Endothelial cell of umbilical vein (primary cell): ENCODE data around the gene OR8J1. TPM values are rescaled to one million over a fixed set of nuclear protein-coding genes. Genes with fewer than 3 reads are reported as not detected.

Experiments
- Bru-seq: library from RNA; stranded (reverse); fragments of 400-500 nt; gene quantifications from one replicate; lab custom pipeline; 2021; lab: Mats Ljungman, UMichigan
- BruChase-seq, 2 experiments: library from RNA; stranded (reverse); fragments of 400-500 nt; gene quantifications; one replicate each; lab custom pipeline; 2021; lab: Mats Ljungman, UMichigan
- BruUV-seq: library from RNA; stranded (reverse); fragments of 400-500 nt; replicated peaks from 2 replicates; lab custom pipeline; 2021; lab: Mats Ljungman, UMichigan
- CTCF ChIA-PET: fragments of 300-600, 350-600 bp; sonication (Branson Sonifier 250); formaldehyde crosslinking; loops from one replicate; lab custom pipeline; 2021; ENCODE audit warnings: antibody characterized with exemption, inconsistent platforms; lab: Charles Lee
- POLR2A ChIA-PET: fragments of 300-600, 350-600 bp; sonication (Branson Sonifier 250); formaldehyde crosslinking; loops from one replicate; lab custom pipeline; 2021; ENCODE audit warnings: antibody characterized with exemption, inconsistent platforms; lab: Charles Lee
- DNase-seq: peaks from one replicate; pipeline ENCODE4 v3.0.0-alpha.2; 2011; ENCODE audit warnings: low read depth, low spot score
- FAIRE-seq: peaks from 2 replicates; lab custom pipeline; 2011; peaks lifted over from hg19 to GRCh38; lab: Jason Lieb, UNC
- H2AFZ ChIP-seq: 2 replicates; pipeline ENCODE4 v1.6.0; 2012; ENCODE audit warnings: low read depth, low read length, control low read depth, inconsistent platforms
- H3K27ac ChIP-seq: 2 replicates; pipeline ENCODE4 v1.5.1; 2011; ENCODE audit warnings: low read depth, mild to moderate bottlenecking, control low read depth, low read length, moderate library complexity; ENCODE audit not compliant: insufficient read depth
- H3K27me3 ChIP-seq, 2 experiments: 2 replicates each; pipeline versions ENCODE4 v1.6.0 to v1.6.1; 2011; ENCODE audit warnings: low read length in 2 of 2, mixed read lengths in 1 of 2; ENCODE audit not compliant: control insufficient read depth in 2 of 2, insufficient read depth in 2 of 2
- H3K36me3 ChIP-seq, 2 experiments: 2 replicates in 1 of 2; 3 replicates in 1 of 2; pipeline ENCODE4 v1.5.1; 2011; ENCODE audit warnings: low read length in 2 of 2, mild to moderate bottlenecking in 1 of 2, moderate library complexity in 1 of 2; ENCODE audit not compliant: control insufficient read depth in 2 of 2, insufficient read depth in 2 of 2; ENCODE audit errors: extremely low read depth in 1 of 2
- H3K4me1 ChIP-seq: 3 replicates; pipeline ENCODE4 v1.5.1; 2011; ENCODE audit warnings: mild to moderate bottlenecking, low read length; ENCODE audit not compliant: control insufficient read depth, insufficient read depth; ENCODE audit errors: extremely low read depth
- H3K4me2 ChIP-seq: 2 replicates; pipeline ENCODE4 v1.6.1; 2011; ENCODE audit warnings: low read length, control low read depth, mixed read lengths; ENCODE audit not compliant: insufficient read depth
- H3K4me3 ChIP-seq, 3 experiments: fragments of 200-600 bp in 1 of 3; sonication (generic), shearing (Covaris generic) in 1 of 3; replicated peaks in 1 of 3; 2 replicates each; pipeline ENCODE4 v1.5.1; 2011 to 2016; ENCODE audit warnings: control low read depth in 3 of 3, low read length in 3 of 3, mild to moderate bottlenecking in 2 of 3, inconsistent platforms in 1 of 3, low read depth in 1 of 3, moderate library complexity in 1 of 3; ENCODE audit not compliant: insufficient read depth in 1 of 3
- H3K79me2 ChIP-seq: 2 replicates; pipeline ENCODE4 v1.6.0; 2012; ENCODE audit warnings: low read length, inconsistent platforms; ENCODE audit not compliant: control insufficient read depth, insufficient read depth
- H3K9ac ChIP-seq: replicated peaks from 2 replicates; pipeline ENCODE3; 2011; ENCODE audit warnings: low read length, control low read depth; ENCODE audit not compliant: insufficient read depth; ENCODE audit errors: extremely low read depth
- H3K9me1 ChIP-seq: replicated peaks from 3 replicates; pipeline ENCODE4 v1.6.0; 2011; ENCODE audit warnings: mild to moderate bottlenecking, low read length; ENCODE audit not compliant: control insufficient read depth, insufficient read depth; ENCODE audit errors: extremely low read depth
- H3K9me3 ChIP-seq: replicated peaks from 2 replicates; pipeline ENCODE4 v1.5.1; 2012; ENCODE audit warnings: low read length, inconsistent platforms; ENCODE audit not compliant: control insufficient read depth, insufficient read depth
- H4K20me1 ChIP-seq: replicated peaks from 2 replicates; pipeline ENCODE3; 2011; ENCODE audit warnings: mild to moderate bottlenecking, low read length; ENCODE audit not compliant: control insufficient read depth, insufficient read depth; ENCODE audit errors: extremely low read depth
- CTCF ChIP-seq, 2 donors: IDR thresholded peaks; 1 replicate in 1 of 2; 2 replicates in 1 of 2; pipeline ENCODE4 v1.5.1; 2011; ENCODE audit warnings: low read length in 2 of 2, mild to moderate bottlenecking in 2 of 2, moderate library complexity in 2 of 2, control low read depth in 1 of 2, inconsistent platforms in 1 of 2, low read depth in 1 of 2; ENCODE audit not compliant: insufficient read depth in 1 of 2; ENCODE audit errors: extremely low read depth in 1 of 2
- EZH2 ChIP-seq: IDR thresholded peaks from 2 replicates; pipeline ENCODE4 v1.6.1; 2012; ENCODE audit warnings: borderline replicate concordance, low read depth, mild to moderate bottlenecking, moderate library complexity, low read length, inconsistent platforms; ENCODE audit not compliant: severe bottlenecking
- FOS ChIP-seq: IDR thresholded peaks from 2 replicates; pipeline ENCODE4 v1.6.1; 2011; ENCODE audit warnings: mild to moderate bottlenecking, low read length, moderate library complexity, borderline replicate concordance; ENCODE audit not compliant: insufficient read depth
- GATA2 ChIP-seq: IDR thresholded peaks from 2 replicates; pipeline ENCODE4 v1.7.0; 2011; ENCODE audit warnings: low read depth, mild to moderate bottlenecking, moderate library complexity, mixed read lengths, low read length; ENCODE audit not compliant: insufficient read length, insufficient read depth
- JUN ChIP-seq: IDR thresholded peaks from 2 replicates; pipeline ENCODE4 v1.6.1; 2011; ENCODE audit warnings: borderline replicate concordance, low read depth; ENCODE audit not compliant: insufficient read length, insufficient read depth
- MYC ChIP-seq: IDR thresholded peaks from one replicate; pipeline ENCODE4 v1.6.1; 2011; ENCODE audit warnings: mild to moderate bottlenecking, low read depth, low read length
- POLR2A ChIP-seq: IDR thresholded peaks from 2 replicates; pipeline ENCODE4 v1.6.1; 2012; ENCODE audit warnings: low read depth, mild to moderate bottlenecking, control low read depth, low read length
- POLR2AphosphoS5 ChIP-seq: IDR thresholded peaks from 2 replicates; pipeline ENCODE4 v1.6.1; 2012; ENCODE audit warnings: low read depth, mild to moderate bottlenecking, control low read depth, low read length, moderate library complexity; ENCODE audit not compliant: insufficient read depth
- dilution Hi-C: fragments of 300-500 bp; cut with MboI; formaldehyde crosslinking; loops from one replicate; pipeline ENCODE4 v1.15.0; 2019; ENCODE audit warnings: low sequenced_read_pairs; ENCODE audit not compliant: extremely low pct_ligation_motif_present
- intact Hi-C: fragments of 100-400 bp; cut with micrococcal nuclease; formaldehyde crosslinking; loops from one replicate; pipeline ENCODE4 v1.10.0; 2022
- long read RNA-seq: library from polyadenylated mRNA; stranded (forward); transcript quantifications from one replicate; pipeline ENCODE4 v2.0.0, GENCODE V29; 2021
- polyA minus RNA-seq, 3 experiments: library from RNA; depleted of rRNA, polyadenylated mRNA; stranded (reverse); fragments of >200 nt; gene quantifications; 1 replicate in 1 of 3; 2 replicates in 2 of 3; pipeline ENCODE4 v1.2.3, GENCODE V29; 2011
- polyA plus RNA-seq, 4 experiments: library from polyadenylated mRNA; depleted of rRNA in 3 of 4; stranded (reverse) in 3 of 4; unstranded in 1 of 4; fragments of >200 nt; gene quantifications; 2 replicates each; pipeline versions ENCODE4 v1.2.1 to v1.2.3, GENCODE V29; 2011 to 2012; ENCODE audit warnings: missing spikeins in 1 of 4
- total RNA-seq: library from RNA; stranded (reverse); gene quantifications from 2 replicates; pipeline ENCODE4 v1.2.3, GENCODE V29; 2021
- TF ChIP-seq, protein P1 (sequence below): IDR thresholded peaks from 2 replicates; pipeline ENCODE4 v1.6.1; 2011; ENCODE audit not compliant: insufficient read depth, insufficient read length

Gene OR8J1, protein sequence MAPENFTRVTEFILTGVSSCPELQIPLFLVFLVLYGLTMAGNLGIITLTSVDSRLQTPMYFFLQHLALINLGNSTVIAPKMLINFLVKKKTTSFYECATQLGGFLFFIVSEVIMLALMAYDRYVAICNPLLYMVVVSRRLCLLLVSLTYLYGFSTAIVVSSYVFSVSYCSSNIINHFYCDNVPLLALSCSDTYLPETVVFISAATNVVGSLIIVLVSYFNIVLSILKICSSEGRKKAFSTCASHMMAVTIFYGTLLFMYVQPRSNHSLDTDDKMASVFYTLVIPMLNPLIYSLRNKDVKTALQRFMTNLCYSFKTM
- not detected in 2 replicates for total RNA-seq
- polyA plus RNA-seq = not detected in 2 replicates
- polyA plus RNA-seq (2011; cell fraction: cytosol; rRNA removed) = not detected in 2 replicates
- not detected in 2 replicates for polyA plus RNA-seq (2011; cell fraction: nucleus; rRNA removed)
- not detected in 2 replicates for polyA plus RNA-seq (2012)
- polyA minus RNA-seq = not detected in 2 replicates
- polyA minus RNA-seq (2011; cell fraction: cytosol; rRNA and poly(A)+ RNA removed) = not detected
- polyA minus RNA-seq (2011; cell fraction: nucleus; rRNA and poly(A)+ RNA removed) = not detected in 2 replicates
- Bru-seq, nascent RNA = not detected
- not detected for BruChase-seq, experiment 1, labeled RNA remaining after a 6-hour chase
- not detected for BruChase-seq, experiment 2, labeled RNA remaining after a 2-hour chase
- long read RNA-seq = 0 reads

- H3K27me3 ChIP-seq = no peaks in the 10 kb centered on the region
- CTCF ChIA-PET = no interaction called here
- no peak within 1 kb of the TSS for H3K27ac ChIP-seq
- intact Hi-C loops = no loop called here
- H3K4me1 ChIP-seq = no peaks in the 10 kb centered on the region
- H2AFZ ChIP-seq = no peak within 1 kb of the TSS
- no TSS peak for BruUV-seq
- POLR2A ChIA-PET = no interaction called here
- FAIRE-seq = no peak
- H3K4me3 ChIP-seq = no peak within 1 kb of the TSS
- H3K9me3 ChIP-seq = no peaks in the 10 kb centered on the region
- dilution Hi-C loops = no loop called here
- H3K79me2 ChIP-seq = no peaks in the 10 kb centered on the region
- H3K9me1 ChIP-seq = no peaks in the 10 kb centered on the region
- TF ChIP-seq EZH2 = no peak
- TF ChIP-seq CTCF (IDR thresholded peaks at IDR 0.05; ENCODE audit: extremely low read depth in 1 of 2, insufficient read depth in 1 of 2, low read depth in 1 of 2, low read length in 2 of 2) = no peak
- no peak for TF ChIP-seq GATA2
- TF ChIP-seq JUN = no peak
- TF ChIP-seq POLR2A = no peak
- TF ChIP-seq MYC = no peak
- TF ChIP-seq, protein P1, sequence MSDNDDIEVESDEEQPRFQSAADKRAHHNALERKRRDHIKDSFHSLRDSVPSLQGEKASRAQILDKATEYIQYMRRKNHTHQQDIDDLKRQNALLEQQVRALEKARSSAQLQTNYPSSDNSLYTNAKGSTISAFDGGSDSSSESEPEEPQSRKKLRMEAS = no peak
- TF ChIP-seq FOS = no peak
- no peak for TF ChIP-seq POLR2AphosphoS5
- DNase-seq = no peak
- no peak within 1 kb of the TSS for H3K9ac ChIP-seq
- no peak within 1 kb of the TSS for H3K4me2 ChIP-seq
- no peaks in the 10 kb centered on the region for H4K20me1 ChIP-seq
- H3K36me3 ChIP-seq = no peaks in the 10 kb centered on the region
Measured at GRCh38 chr11:56353991-56354390, at the start of gene OR8J1. Gene OR8J1, plus strand, starts transcription at chr11:56354291. Its CDS starts 5,956 bp downstream, at chr11:56360247.
